ENCODE data around the gene TLX2.

- TF ChIP-seq CTCF (IDR thresholded peaks at IDR 0.05; ENCODE audit: borderline replicate concordance, extremely low read depth, low read length, poor library complexity, severe bottlenecking) = no peak
- TF ChIP-seq EZH2 (IDR thresholded peaks at IDR 0.05; ENCODE audit: borderline replicate concordance, low read depth, low read length, severe bottlenecking) = no peak
These were observed 52.5 kb downstream of the TLX2 start for GRCh38 chr2:74566754-74567085.
